K562 (cell line): ENCODE measurements around the gene NAT10. TPM values are rescaled to one million over a fixed set of nuclear protein-coding genes. Genes with fewer than 3 reads are reported as not detected.

ENCODE experiments used
- ATAC-seq: fragments of 200-7000 bp; cut with Tn5 transposase; 3 replicates; pipeline ENCODE4 v1.9.1; 2020; ENCODE audit warnings: moderate library complexity
- BruUV-seq: library from RNA; stranded (reverse); fragments of 400-500 nt; replicated peaks from 2 replicates; lab custom pipeline; 2021; lab: Mats Ljungman, UMichigan
- CTCF ChIA-PET: fragments of 300-600 bp; formaldehyde crosslinking; extraction: SDS; loops from one replicate; lab custom pipeline; 2021; ENCODE audit warnings: low intra/inter-chr PET ratio; lab: Yijun Ruan, JAX
- POLR2A ChIA-PET: fragments of 300-600, 350-650 bp; sonication (Branson Sonifier 250); formaldehyde crosslinking; extraction: SDS; loops from one replicate; lab custom pipeline; 2021; ENCODE audit warnings: antibody characterized with exemption, inconsistent platforms; lab: Yijun Ruan, JAX
- DNase-seq, 4 experiments: peaks; one replicate each; pipeline versions ENCODE4 v3.0.0 to v3.0.0-alpha.2; 2011 to 2018; ENCODE audit warnings: low spot score in 3 of 4, mixed read lengths in 3 of 4; ENCODE audit errors: extremely low read depth in 1 of 4
- FAIRE-seq: peaks from 2 replicates; lab custom pipeline; 2011; peaks lifted over from hg19 to GRCh38; lab: Jason Lieb, UNC
- H2AFZ ChIP-seq: 2 replicates; pipeline ENCODE4 v1.6.0; 2011; ENCODE audit warnings: low read depth, low read length, control low read depth, inconsistent platforms
- H3K27ac ChIP-seq: fragments of 200-600 bp; 3 replicates; pipeline ENCODE4 v1.8.0; 2011; ENCODE audit warnings: low read depth, mild to moderate bottlenecking, control low read depth, inconsistent platforms, low read length, moderate library complexity, mixed read lengths; ENCODE audit errors: extremely low read depth
- H3K27me3 ChIP-seq, 2 experiments: fragments of 300-600 bp in 1 of 2; 2 replicates in 1 of 2; 3 replicates in 1 of 2; pipeline versions ENCODE4 v1.6.0 to v1.8.0; 2011; ENCODE audit warnings: inconsistent platforms in 2 of 2, low read length in 2 of 2, mild to moderate bottlenecking in 1 of 2, mixed read lengths in 1 of 2, moderate library complexity in 1 of 2; ENCODE audit not compliant: control insufficient read depth in 2 of 2, insufficient read depth in 2 of 2
- H3K36me3 ChIP-seq: fragments of 300-600 bp; 3 replicates; pipeline ENCODE4 v1.8.0; 2011; ENCODE audit warnings: mild to moderate bottlenecking, low read length, inconsistent platforms; ENCODE audit not compliant: control insufficient read depth, insufficient read depth
- H3K4me1 ChIP-seq, 2 experiments: fragments of 200-600 bp in 1 of 2; replicated peaks in 1 of 2; 2 replicates in 1 of 2; 3 replicates in 1 of 2; pipeline versions ENCODE4 v1.5.1 to v1.8.0; 2011; ENCODE audit warnings: inconsistent platforms in 2 of 2, low read length in 2 of 2, mild to moderate bottlenecking in 1 of 2, mixed read lengths in 1 of 2, moderate library complexity in 1 of 2; ENCODE audit not compliant: control insufficient read depth in 2 of 2, insufficient read depth in 2 of 2
- H3K4me2 ChIP-seq: 2 replicates; pipeline ENCODE4 v1.6.1; 2011; ENCODE audit warnings: low read length, control low read depth, inconsistent platforms, mixed read lengths; ENCODE audit not compliant: insufficient read depth
- H3K4me3 ChIP-seq: fragments of 200-600 bp; sonication (generic), shearing (Covaris generic); 2 replicates; pipeline ENCODE4 v1.5.1; 2016; ENCODE audit warnings: control low read depth, inconsistent platforms
- H3K79me2 ChIP-seq: fragments of 200-600 bp; 3 replicates; pipeline ENCODE4 v1.8.0; 2011; ENCODE audit warnings: low read length, inconsistent platforms; ENCODE audit not compliant: control insufficient read depth, insufficient read depth
- H3K9ac ChIP-seq, 2 experiments: 2 replicates each; pipeline versions ENCODE4 v1.6.0 to v1.6.1; 2011; ENCODE audit warnings: low read depth in 2 of 2, low read length in 2 of 2, control low read depth in 1 of 2, inconsistent platforms in 1 of 2, mild to moderate bottlenecking in 1 of 2, mixed read lengths in 1 of 2; ENCODE audit not compliant: insufficient read depth in 1 of 2
- H3K9me1 ChIP-seq: one replicate; pipeline ENCODE4 v1.6.0; 2011; ENCODE audit warnings: inconsistent platforms, mild to moderate bottlenecking, low read length, moderate library complexity; ENCODE audit not compliant: control insufficient read depth, insufficient read depth
- H3K9me3 ChIP-seq: replicated peaks from 2 replicates; pipeline ENCODE4 v1.5.1; 2011; ENCODE audit warnings: low read depth, low read length, inconsistent platforms; ENCODE audit not compliant: control insufficient read depth, insufficient read depth
- H4K20me1 ChIP-seq: replicated peaks from 2 replicates; pipeline ENCODE4 v1.6.1; 2011; ENCODE audit warnings: low read length, inconsistent platforms, mixed read lengths; ENCODE audit not compliant: control insufficient read depth, insufficient read depth
- FUS ChIP-seq: fragments of 200-400 bp; formaldehyde crosslinking; optimal IDR thresholded peaks from 2 replicates; pipeline ENCODE3; 2017; ENCODE audit warnings: low read depth, low read length
- LCOR ChIP-seq: sonication (generic); formaldehyde crosslinking; IDR thresholded peaks from 2 replicates; pipeline ENCODE4 v1.8.0; 2022; ENCODE audit warnings: mild to moderate bottlenecking, missing genetic modification reagents
- POLR2G ChIP-seq: fragments of 200-400 bp; formaldehyde crosslinking; IDR thresholded peaks from 2 replicates; pipeline ENCODE4 v1.6.1; 2017; ENCODE audit warnings: low read depth, mild to moderate bottlenecking, antibody characterized with exemption, low read length, moderate library complexity
- POLR3G ChIP-seq: IDR thresholded peaks from 2 replicates; pipeline ENCODE4 v1.6.1; 2011; ENCODE audit not compliant: insufficient read length, insufficient replicate concordance; ENCODE audit errors: extremely low read depth
- RUNX1 ChIP-seq: sonication (generic); IDR thresholded peaks from 2 replicates; pipeline ENCODE4 v1.6.1; 2016; ENCODE audit warnings: antibody characterized with exemption, low read depth
- TEAD1 ChIP-seq, 2 experiments: fragments of 450-650 bp in 1 of 2; sonication (generic) in 1 of 2; formaldehyde crosslinking; IDR thresholded peaks; 2 replicates each; pipeline versions ENCODE4 v1.4.0 to v1.8.0; 2020 to 2022; ENCODE audit warnings: mild to moderate bottlenecking in 2 of 2, missing genetic modification reagents in 1 of 2
- TRIM24 ChIP-seq, 2 experiments: fragments of 450-650 bp; IDR thresholded peaks; 2 replicates each; pipeline ENCODE4 v1.6.1; 2016
- YBX1 ChIP-seq: fragments of 450-650 bp; IDR thresholded peaks from 2 replicates; pipeline ENCODE4 v1.7.1; 2016; ENCODE audit warnings: mild to moderate bottlenecking
- WGBS: fragments of 100-300 bp; shearing (Covaris generic); methylation state at CpG from one replicate; pipeline ENCODE4 v1.1.6; 2016; ENCODE audit warnings: low coverage, mixed read lengths; ENCODE audit not compliant: insufficient coverage; ENCODE audit errors: missing lambda C conversion rate; 5-methylcytosine and 5-hydroxymethylcytosine counted together
- in situ Hi-C: fragments of 300-500 bp; cut with MboI; formaldehyde crosslinking; loops from 4 replicates; pipeline ENCODE4 v1.15.0; 2018; ENCODE audit warnings: inconsistent platforms, mixed read lengths
- intact Hi-C: fragments of 100-400 bp; cut with micrococcal nuclease; formaldehyde crosslinking; loops from 2 replicates; pipeline ENCODE4 v1.14.2; 2022
- polyA plus RNA-seq, 8 experiments: library from polyadenylated mRNA; depleted of rRNA in 4 of 8; stranded (reverse) in 5 of 8; unstranded in 3 of 8; fragments of >200 nt; fragmentation: Nextera tagmentation in 2 of 8; fragmentation: Illumina TruSeq in 1 of 8; extraction: Ambion mirVana in 2 of 8; extraction: Trizol in 1 of 8; gene quantifications; 2 replicates each; pipeline versions ENCODE4 v1.2.1 to v1.2.3, GENCODE V29; 2011 to 2014; ENCODE audit warnings: inconsistent platforms in 1 of 8, missing spikeins in 1 of 8
- total RNA-seq, 7 experiments: library from RNA; depleted of rRNA in 6 of 7; stranded (reverse); fragments of >200 nt in 6 of 7; fragmentation: Illumina TruSeq in 2 of 7; extraction: Trizol in 2 of 7; gene quantifications; 2 replicates each; pipeline versions ENCODE4 v1.2.1 to v1.2.3, GENCODE V29; 2011 to 2021; ENCODE audit warnings: low replicate concordance in 1 of 7

Gene NAT10
- total and polyA plus RNA-seq, 9 of the 15 experiments (the other 6 are each of a cell fraction or from before 2014, with no cell fraction given), result 55.4 to 125 (median 86.3) TPM

DNA sequence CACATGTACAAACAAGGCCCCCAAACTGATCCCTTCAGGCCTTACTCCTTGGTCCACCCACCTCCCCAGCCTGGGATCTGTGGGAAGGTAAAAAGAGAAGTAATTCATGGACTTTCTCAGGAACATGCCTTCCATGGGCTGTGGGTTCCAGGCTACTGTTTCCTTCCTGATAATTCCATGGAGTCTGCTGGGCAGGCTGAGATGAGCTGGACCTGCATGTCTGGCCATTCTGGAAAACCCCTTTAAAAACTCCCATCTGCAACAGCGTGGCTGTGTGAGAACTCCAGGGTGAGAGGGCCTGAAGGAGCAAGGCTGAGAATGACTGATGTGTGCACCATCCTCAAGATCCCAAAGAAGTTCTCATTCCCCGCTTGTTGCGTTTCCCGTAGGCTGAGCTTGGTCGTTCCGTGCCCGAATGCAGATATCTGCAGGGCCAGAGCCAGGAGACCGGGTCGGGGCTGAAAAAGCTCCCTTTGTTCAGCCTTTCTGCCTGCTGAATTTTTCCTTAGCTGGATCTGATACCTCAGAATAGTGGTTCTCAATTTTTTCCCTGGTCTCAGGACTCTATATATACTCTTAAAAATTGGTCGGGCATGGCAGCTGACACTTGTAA lies 72.9 kb downstream of the NAT10 start:
- in situ Hi-C loops (loop anchor here (5.0 kb wide), 2 partner anchors 179 to 309 kb away; partner anchors contain the start of gene ABTB2), intact Hi-C loops (loop anchor here (10.0 kb wide), 3 partner anchors 344 to 716 kb away; no protein-coding TSS in a partner anchor)
- Histone ChIP-seq H3K4me1 (peaks cover 2 to 14% of the 10 kb centered on the region in 2 experiments; a peak in 3 of 5 replicates), H3K36me3 (no peaks in the 10 kb centered on the region), H3K9ac (no peak overlapping the region), H3K4me2 (no peak overlapping the region), H3K27ac (no peak overlapping the region), H4K20me1 (no peaks in the 10 kb centered on the region; the same call in 1 of the 2 replicates), H3K27me3 (peaks cover 23 to 54% of the 10 kb centered on the region in 2 experiments; a peak in 4 of 5 replicates), H2AFZ (no peak overlapping the region), H3K79me2 (no peaks in the 10 kb centered on the region), H3K9me1 (no peaks in the 10 kb centered on the region), H3K9me3 (no peaks in the 10 kb centered on the region), H3K4me3 (no peak overlapping the region)
- DNase-seq (no peak), ATAC-seq (no peak), FAIRE-seq (no peak)
- 3% methylated on average over 10 of the region's 10 CpGs for whole genome bisulfite sequencing
- no peak for TF ChIP-seq YBX1
- TF ChIP-seq TRIM24 (IDR thresholded peaks at IDR 0.05), result no peak
- no peak for TF ChIP-seq FUS
- no peak for TF ChIP-seq LCOR (CRISPR knock-in tag)
- TF ChIP-seq POLR2G, result no peak
- no peak for TF ChIP-seq TEAD1 (CRISPR knock-in tag; IDR thresholded peaks at IDR 0.05)
- no peak for TF ChIP-seq POLR3G
- no peak for TF ChIP-seq RUNX1
- ChIA-PET POLR2A (interaction anchor here (0.5 to 0.8 kb wide), 2 partner anchors 19 to 85 kb away, joined by 3 read pairs; no protein-coding TSS in a partner anchor), CTCF (interaction anchor here (0.8 to 1.0 kb wide), 2 partner anchors 178 to 182 kb away, joined by 3 read pairs; no protein-coding TSS in a partner anchor)
- no TSS peak for BruUV-seq
